GM19025 (cell line): ENCODE data around the gene AFF4.
A peak's percentile ranks its signal among the peaks of the same experiment; 100 is the strongest.

ENCODE experiments used
- ATAC-seq: cut with Tn5 transposase; IDR thresholded peaks from one replicate; pipeline ENCODE4 v1.9.1; 2021; ENCODE audit warnings: mild to moderate bottlenecking, low read depth, moderate library complexity; ENCODE audit not compliant: unreplicated experiment

Gene AFF4

DNA sequence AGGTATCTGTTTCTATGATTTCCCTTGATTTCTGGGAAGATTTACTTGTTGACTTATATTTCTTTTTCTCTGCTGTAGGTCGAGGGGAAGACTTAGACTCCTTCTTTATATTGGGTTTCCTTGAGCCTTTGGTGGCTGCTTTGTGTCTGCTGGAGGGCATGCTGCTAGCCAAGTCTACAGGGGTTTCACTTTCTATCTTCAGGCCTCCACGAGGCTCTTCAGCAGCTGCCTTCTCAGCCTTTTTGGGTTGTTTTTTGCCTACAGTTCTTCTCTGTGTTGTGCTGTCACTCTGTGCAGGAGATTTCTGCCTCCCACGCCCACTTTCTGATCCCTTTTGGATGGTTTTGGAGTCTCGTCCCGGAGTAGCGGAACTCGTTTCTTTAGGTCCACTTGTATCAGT is 66.7 kb downstream of the AFF4 start:
- no peak for ATAC-seq

DNA sequence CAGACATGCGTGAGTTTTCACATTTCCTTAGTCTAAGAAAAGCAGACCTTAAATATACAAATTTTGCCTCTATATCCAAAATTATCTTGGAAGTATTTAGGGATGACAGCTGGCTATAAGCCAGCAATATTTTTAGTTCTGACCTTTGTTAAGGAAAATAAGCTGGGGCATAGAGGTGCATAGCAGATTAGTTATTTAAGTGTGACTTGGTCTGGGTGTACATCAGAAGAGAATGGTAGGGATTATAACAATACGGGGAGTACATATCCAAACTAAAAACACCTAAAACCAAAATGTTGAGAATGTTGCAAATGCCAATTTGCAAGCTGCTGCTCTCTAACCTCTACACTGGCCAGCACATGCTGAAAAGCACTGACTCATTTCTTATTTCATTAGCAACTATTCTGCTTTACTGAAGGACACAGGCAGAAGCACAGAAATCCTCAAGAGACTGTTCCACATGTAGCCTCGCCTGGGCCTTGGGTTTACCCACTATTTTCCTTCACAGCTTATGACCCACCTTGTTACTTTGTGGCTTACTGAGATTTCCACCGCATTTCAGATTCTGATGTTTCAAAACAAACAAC is 67.6 kb downstream of the AFF4 start:
- ATAC-seq = no peak

DNA sequence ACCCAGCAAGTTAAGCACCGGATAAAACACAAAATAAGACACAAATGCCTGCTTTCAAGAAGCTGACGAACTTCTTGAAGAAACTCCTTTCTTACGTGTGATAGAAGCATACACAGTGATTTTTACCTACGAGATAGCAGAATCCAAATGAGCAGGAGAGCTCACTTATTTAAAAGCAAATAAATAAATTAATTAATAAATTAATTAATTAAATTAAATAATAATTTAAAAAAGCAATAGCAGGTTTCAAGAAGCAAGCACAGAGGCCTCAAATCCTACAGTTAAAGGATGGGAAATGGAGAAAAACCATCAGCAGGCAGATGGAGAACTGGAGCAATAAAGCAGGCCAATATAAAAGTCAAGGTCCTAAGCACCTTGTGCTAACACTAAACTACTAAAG is 72.6 kb downstream of the AFF4 start:
- no peak for ATAC-seq

DNA sequence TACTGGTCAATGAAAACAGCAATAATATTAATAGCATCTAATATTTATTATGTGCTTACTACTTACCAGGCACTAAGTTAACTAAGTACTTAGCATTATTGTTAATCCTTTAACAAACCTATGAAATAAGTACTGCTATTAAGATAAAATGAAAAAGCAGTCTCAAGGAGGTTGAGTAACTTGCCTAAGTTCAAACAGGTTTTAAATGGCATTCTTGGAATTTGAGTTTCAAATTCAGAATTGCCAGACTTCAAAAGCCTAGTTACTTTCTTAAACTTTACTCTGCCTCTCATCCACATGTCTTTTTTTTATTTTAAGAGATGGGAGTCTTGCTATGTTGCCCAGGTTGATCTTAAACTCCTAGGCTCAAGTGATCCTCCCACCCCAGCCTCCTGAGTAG is 73.9 kb downstream of the AFF4 start:
- no peak for ATAC-seq

DNA sequence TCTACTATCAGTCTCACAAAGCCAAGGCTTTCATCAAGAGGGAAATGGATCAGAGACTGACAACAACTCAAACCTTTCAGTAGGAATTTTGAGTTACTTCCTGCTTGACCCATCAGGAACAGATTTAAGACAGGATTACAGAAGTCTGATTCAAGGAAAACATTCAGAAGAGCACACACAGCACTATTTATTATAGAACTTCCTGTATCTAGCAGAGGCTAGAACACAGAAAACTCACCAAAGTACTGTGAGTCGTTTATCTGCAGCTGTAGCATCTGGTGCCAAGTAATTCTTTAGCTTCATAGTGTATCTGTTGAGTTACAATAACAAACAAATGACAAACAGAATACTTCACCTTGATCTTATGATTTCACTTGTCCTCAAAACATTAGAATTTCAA is 76.2 kb downstream of the AFF4 start:
- no peak for ATAC-seq

DNA sequence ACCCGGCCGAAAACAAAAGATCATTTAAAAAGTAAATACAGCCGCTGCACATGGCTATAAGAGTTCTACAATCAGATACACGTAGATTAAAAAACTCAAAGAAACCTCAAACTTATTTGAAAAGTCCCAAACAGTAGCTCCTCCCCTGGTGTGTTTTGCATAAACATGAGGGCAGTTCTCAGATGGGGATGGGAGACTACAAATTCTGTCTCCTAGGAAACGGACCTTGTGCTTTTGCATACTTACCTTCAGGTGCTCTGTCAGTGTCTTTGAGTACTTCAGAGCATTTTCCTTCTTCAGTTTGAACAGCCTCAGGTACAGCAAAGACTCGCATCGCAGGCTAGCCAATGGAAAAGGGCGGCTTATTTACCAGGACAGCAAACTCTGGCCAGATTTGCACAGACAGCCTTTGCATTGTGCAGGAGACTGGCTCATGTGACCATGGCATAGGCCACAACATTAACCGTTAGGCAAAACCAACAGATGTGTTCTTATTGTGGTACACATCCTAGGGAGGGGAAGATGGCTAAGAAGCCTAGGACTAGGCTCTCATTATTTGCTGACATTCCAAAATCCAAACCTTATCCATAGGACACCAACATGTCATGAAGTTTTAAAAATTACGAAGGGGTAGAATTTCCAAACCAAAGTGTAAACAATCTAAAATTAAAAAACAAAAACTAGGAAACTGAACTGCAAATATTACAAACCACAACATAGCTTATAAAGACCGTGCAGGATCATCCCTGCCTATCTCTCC is 77.2 kb downstream of the AFF4 start:
- no peak for ATAC-seq

DNA sequence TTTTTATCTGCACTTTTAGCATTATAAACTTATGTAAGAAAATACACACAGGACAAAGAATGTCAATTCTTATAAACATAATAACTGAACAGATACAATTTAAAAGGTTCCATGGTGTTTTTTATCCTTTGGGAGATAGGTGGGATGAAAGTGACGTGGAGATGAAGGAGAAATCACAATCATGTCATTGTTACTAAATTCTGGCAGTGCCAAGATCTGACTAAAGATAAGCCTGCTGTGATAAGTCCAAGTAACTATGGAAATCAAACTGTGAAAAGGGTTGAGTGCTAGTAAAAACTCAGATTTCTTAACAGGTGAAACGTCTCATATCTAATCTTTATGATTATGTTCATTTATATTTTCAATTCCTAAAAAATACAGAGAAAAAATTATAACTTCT is 78.9 kb downstream of the AFF4 start:
- no peak for ATAC-seq

DNA sequence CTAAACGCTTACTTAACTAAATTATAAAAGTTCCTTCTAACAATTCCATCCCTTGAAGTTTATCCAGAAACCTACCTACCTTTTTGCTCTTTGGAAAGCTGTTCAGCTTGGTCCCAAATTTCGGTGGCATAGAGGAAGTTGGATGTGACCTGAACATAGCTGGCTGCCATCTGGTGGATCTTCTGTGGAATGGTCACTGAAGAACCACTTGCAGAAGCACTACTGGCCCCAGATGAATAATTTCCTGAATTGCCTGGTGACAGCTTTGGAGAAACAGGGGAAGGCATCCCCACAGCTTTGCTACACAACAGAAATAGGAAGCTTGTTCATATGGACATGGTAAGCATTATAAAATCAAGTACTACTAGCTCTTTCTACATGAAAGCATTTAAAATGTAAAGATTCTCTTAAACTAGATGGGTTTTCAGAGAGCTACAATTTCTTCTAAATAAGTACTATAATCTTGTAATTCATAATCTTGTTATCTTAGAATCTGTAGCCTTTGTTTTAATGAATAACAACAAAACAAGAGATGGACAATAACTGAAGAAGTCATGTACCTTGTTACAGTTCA is 80.1 kb downstream of the AFF4 start:
- ATAC-seq = no peak

DNA sequence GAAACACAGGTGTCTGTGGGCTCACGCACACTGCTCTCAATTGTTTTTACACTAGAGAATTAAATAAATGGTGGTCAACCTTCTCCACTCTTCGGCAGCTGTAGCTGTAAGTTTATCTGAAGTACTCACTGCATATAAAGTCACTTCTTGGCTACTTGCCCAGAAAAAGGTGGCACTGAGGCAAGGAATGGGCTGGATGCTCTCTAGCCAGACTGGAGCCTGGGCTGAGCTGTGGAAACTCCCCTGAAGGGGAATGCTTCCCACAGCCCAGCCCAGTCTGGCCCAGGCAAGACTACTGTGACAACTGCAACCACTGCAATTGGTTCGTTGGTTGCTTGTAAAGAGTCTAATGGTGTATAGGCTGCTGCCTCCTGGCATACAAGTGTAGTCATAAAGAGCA is 85.5 kb downstream of the AFF4 start:
- ATAC-seq = no peak

DNA sequence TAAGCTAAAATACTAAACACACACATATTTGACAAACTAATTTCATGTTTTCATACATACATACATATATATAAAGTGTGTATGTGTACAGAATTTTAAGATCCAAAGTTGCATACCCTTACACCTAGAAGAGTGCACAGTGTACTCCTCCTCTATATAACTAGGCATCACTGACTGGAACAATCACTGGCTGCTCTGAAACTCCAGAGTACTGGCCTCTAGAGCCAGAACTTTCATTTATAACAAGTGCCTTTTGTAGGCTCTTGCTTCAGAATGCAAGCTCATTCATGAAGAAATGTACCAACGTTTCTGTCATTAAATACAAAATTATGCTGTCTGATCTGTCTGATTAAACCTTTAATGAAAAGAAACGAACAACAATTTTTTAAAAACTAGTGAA is 86.0 kb downstream of the AFF4 start:
- no peak for ATAC-seq

DNA sequence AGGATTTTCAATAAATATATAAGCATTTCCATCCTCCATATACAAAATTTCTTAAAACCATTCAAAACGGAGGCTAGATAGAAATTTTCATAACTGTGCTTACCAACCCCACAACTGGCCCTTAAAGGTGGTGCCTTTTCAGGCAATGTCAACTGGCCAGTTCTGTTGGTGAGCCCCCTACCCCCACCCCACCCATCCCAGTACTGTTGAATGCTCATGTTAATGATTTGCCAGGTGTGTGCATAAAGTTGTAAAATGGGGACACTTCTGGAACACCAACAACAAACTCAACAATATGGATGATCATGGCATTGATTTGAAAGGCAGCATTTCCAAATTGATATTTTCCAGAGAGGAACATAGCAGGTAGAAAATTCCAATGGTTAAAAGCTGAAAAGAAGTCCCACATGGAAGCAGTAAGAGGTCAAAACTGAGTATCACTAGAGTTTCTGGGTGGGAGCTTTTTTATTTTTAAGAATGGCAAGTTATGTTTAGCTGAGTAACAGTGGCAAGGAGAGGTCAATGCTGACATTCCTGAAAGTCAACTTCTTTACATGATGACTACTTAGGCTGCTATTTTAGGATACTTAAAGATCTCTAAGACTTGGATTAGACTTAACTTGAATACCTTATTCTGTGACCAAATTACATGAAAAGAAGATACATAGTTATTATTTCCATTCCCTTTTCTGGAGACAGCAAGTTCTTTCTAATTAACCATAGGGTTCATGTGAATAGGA is 87.2 kb downstream of the AFF4 start:
- ATAC-seq = no peak

DNA sequence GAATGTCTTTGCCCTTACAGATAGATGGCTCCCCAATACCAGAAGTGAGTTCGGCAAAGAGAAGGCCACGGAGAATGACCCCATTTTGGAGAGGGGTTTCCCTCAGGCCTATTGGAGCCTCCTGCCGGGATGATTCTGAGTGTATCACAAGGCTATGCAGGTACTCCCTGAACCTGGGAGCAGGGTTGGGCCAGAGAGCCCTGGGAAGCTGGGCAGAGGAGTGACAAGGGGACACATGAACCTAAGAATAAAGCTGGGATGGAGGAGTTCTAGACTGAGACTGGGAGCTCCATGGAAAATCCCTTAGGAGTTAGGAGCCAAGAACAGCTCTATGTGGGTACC is 89.5 kb downstream of the AFF4 start:
- ATAC-seq = no peak

DNA sequence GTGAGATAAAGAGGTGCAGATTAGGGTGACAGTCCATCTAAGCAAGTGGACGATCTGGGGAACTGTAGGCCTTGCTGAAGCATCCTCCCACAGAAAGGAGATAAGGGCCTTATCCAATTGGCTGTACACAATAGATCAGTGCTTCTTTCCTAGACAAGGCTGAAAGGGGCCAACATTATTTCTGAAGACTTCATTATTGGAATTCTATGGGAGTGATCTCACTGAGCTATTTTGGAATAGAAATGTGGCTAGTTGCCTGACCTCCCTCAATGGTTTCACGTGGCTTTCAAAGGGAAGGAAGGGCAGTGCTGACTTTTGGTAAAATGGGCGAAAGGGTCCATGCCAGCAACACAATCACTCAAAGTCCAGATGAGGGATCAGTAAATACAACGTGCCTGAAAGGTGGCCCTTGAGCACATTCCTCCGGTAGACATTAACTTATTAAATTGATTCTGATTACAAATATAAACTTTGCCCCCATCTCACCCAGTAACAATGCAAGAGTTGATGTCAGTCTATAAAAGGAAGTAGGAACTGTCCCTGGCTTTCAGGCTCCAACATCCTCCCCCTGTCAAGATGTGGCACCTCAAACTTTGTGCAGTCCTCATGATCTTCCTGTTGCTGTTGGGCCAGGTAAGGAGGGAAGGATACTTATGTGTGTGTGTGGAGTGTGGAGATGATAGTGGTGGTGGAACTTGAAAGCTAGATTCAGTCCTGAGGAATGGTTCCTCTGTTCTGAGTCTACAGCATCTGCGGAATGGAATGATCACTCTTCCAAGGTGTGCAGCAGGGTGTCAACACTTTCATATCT is 90.1 kb downstream of the AFF4 start, which contains the start of gene LEAP2:
LEAP2 (plus strand) TSS at position 550 of the 811 bp plus-strand sequence; CDS start at position 577, 27 bp downstream.
- ATAC-seq = no peak

DNA sequence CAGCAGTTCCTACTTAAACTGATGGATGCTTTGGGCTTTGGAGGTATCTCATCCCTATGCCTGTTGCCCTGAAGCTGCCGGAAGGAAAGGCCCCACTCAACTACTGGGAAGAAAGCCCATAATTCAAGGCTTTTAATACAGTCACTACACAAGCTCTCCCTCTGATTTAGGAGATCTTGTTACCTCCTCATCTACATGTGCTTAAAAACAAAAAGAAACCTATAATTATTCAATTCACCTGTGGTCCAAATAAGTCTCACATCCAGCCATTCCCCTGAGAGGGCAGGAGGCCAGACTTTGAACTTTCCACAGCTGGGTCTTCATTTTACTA is 90.7 kb downstream of the AFF4 start:
- ATAC-seq = no peak

DNA sequence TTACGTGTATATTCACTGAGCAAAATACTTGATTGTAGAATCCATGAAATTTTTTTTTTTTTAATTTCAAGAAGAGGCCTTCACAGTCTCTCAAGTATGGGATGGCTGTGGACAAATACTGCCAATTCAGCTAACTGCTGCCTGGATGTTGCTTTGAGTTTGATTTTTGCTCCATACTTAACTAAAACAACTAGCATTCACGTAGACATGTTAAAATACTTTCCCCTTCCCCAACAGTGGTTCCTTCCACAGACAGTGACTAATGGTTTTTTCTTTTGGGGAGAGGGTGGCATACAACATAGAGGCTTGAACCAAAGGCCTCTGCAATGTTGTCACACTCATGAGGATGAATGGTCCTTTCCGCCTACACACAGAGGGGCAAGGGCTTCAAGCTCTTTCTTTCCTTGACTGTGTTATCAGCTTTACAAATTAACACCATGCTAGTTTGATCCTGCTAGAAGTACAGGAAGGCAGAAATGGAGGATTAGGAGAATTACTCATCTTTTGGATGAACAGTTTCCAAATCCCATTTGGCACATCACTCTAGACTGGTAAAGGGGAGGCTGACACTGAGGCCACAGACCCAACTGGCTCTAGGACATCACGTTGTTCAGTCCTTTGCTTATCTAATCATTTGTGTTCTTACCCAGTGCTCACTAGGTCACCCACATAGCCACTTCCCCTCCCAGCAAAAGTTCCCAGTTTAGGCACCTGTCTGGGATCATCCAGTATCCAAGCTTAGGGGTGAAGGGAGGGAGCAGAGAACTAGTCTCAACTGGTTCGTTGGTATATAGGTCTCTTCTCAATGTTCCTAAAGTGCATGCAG is 91.8 kb downstream of the AFF4 start:
- ATAC-seq = no peak

DNA sequence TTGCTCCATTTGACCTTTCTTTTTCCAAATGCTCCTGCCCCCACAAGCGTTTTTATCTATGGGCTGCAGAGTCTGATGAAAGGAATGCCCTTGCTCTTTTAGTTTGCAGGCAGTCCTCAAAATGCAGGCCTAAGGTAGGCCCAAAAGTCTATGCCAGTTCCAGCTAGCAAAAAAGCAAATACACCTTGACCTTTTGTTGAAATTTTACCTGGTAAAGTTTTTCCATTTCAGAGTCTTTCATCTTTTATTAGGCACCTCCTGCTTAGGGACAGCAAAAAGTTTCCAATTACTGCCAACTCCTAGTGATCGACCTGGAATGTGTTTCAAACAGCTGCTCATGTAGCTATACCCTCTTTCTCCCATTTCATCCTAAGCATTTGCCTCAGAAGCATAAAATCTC is 92.6 kb downstream of the AFF4 start:
- ATAC-seq = no peak

DNA sequence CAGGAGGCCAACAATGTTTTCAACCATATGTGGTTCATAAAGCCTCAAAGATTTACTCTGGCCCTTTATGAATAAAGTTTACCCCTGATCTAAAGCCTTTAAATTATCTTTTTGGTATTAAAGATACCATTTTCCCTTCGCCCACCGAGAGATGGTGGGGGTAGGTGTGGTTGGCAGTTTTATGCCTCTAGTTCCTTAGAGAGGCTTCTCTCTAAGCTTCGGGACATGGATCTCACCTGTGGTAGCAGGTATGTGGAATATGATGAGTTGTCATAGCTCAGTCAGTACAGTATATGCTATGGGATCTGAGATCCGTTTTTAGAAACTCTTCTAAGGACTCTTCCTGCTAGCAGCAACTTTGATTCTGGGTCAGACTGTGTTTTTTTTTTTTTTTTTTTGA is 94.7 kb downstream of the AFF4 start:
- ATAC-seq = no peak

DNA sequence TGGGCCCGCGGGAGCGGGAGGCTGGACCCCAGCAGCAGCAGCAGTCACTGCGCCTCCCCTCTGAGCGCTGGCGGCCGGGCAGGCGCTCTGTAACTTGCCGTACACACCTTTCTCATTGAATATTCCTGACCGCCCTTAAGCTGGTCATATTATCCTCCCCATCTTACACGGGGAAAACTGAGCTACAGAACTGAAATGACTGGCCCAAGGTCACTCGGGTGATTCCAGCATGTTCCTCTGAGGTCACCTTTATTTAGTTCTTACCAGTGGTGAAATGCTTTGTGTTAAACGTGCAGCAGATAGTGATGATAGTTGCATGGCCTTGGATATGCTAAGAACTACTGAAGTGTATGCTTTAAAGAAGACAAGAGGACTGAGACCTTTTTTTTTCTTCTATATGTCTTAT is 96.4 kb downstream of the AFF4 start:
- no peak for ATAC-seq

DNA sequence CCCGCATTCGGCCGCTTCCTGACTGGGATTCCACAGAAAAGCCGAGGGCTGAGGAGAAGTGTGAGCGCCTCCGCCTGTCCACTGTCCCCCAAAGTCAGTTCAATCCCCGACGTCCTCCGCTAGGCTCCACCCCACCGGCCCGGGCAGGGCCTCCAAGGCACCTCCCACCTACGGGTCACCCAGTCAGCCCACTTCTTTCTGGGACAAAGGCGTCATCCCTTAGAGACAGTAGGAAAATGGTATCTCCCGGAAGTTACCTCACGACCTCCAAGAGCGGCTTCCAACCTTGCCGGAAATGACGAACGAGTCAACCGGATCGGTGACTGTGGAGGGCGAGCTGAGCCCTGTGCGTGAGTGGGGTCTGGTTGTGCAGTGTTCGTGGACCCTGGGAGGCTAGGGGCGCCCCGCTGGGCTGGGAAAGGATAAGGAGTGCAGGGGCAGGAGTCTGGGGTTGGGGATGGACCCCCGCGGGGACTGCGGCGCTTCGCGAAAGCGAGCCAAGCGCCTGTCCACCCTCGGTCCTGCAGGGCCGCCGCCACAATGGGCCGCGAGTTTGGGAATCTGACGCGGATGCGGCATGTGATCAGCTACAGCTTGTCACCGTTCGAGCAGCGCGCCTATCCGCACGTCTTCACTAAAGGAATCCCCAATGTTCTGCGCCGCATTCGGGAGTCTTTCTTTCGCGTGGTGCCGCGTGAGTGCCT is 96.9 kb downstream of the AFF4 start, which contains the start of the genes GDF9 and UQCRQ:
GDF9 (minus strand) TSS at position 128 of the 704 bp plus-strand sequence. CDS start 1,936 bp downstream, outside the sequence.
UQCRQ (plus strand) TSS at position 301 of the 704 bp plus-strand sequence; CDS start at position 541, 240 bp downstream.
- peak; percentile 99 for ATAC-seq
